Measurements from ENCODE around the gene SELENON.

The SELENON gene

DNA sequence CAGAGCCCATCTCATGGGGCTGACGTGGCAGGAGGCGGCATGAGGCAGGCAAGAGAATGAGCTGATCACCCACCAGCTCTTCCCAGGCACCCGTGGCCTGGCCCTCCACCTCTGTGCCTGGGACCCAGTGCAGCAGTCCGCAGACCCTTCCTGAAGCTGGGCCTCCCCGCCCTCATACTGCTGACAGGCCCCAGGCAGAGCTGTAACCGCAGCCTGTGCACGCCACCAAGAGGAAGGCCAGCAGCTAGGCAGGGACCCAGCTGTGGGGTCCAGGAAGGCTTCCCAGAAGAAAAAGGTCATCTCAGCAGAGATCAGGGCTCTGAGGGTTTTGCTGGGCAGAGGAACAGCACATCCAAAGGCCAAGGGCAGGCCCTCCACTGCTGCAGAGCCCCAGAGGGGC lies 9.9 kb downstream of the SELENON start:
- DNase-seq, result no peak

DNA sequence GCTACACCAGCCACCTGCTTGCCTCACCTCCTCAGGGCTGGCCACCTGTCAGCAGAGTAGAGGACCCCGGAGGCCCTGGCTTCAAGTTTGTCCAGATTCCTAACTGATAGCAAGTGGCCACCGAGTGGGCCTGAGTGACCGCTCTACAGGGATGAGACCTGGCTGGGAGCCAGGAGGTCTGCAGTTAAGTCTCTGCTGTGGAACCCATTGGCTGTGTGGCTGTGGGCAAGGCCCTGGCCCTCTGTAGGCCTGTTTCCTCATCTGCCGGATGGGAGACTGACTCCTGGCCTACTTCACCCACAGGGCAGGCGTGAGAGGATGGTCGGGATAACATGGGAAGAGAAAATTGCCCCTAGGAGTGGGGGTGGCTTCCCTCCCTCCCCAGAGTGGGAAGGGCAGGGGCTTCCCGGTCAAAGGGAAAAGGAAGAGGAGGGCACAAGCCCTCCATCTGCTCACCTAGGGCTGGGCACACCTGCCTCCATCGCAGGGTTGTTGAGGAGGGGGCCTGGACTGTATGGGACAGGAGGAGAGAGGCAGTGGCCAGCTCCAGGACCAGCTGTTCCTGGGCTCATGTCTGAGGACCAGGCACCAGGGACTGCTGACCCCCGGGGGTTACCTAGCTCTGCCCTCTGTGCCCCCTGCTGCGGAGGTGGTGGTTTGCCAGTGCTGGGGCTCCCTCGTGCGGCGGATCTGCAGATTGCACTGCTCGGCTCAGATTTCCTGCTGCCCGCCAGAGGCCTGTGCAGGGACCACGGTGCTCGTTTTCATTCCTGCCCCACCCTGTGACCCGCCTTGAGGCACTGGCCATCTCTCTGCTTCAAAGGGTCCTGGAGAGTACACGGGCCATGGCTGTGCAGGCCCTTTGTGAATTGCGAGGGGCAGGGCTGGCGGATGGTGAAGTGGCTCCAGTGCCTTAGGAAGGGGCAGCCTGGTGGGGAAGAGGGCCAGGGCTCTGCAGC lies 10.6 kb downstream of the SELENON start:
- DNase-seq, result peak; percentile 84

DNA sequence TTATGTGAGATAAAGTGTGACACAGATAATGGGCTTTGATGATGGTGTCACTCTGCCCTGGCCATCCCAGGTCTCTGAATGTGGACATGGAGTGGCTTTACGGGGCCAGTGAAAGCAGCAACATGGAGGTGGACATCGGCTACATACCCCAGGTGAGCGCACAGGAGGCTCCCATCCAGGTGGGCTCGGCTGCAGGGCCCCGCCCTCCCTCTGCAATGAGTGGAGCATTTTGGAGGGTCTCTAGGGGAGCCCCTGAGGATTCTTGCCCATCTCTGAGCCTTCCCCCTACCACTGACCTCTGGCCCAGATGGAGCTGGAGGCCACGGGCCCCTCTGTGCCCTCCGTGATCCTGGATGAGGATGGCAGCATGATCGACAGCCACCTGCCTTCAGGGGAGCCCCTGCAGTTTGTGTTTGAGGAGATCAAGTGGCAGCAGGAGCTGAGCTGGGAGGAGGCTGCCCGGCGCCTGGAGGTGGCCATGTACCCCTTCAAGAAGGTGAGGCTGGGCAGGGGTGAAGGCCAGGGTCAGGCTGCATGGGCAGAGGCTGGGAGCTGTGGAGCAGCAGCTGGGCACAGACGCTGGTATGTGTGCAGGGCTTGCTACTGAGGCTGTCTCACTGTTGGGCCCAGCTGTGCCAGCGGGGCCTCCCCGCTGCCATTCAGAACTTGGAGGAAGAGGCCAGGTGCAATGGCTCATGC lies 11.5 kb downstream of the SELENON start:
- DNase-seq, result no peak

DNA sequence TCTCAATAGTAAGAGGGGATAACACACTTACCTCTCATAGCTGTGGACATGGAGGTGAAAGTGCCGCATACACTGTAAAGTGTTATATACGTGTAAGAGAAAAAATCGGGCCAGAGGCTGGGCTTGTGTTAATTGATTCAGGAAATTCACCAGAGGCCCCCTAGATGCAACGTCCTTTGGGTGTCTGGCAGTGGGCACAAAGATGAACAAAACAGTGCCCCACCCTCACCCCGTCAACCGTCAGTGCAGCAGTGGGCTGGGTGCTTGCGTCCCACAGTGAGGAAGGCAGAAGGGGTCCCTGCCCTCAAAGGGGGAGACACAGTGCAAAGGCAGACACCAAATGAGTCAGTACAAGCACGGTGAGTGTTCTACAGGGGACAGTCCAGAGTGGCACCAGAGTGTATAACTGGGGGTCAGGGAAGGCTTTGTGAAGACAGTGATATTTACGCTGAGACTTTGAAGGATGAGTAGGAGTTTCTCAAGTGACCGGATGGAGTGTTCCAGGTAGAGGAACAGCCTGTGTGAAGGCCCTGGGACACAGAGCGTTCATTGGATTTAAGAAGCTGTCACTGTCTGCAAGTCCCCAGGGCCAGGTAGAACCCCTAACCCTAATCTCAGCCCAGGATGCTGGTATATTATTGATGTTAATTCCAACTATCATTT lies 13.2 kb downstream of the SELENON start:
- no peak for DNase-seq

DNA sequence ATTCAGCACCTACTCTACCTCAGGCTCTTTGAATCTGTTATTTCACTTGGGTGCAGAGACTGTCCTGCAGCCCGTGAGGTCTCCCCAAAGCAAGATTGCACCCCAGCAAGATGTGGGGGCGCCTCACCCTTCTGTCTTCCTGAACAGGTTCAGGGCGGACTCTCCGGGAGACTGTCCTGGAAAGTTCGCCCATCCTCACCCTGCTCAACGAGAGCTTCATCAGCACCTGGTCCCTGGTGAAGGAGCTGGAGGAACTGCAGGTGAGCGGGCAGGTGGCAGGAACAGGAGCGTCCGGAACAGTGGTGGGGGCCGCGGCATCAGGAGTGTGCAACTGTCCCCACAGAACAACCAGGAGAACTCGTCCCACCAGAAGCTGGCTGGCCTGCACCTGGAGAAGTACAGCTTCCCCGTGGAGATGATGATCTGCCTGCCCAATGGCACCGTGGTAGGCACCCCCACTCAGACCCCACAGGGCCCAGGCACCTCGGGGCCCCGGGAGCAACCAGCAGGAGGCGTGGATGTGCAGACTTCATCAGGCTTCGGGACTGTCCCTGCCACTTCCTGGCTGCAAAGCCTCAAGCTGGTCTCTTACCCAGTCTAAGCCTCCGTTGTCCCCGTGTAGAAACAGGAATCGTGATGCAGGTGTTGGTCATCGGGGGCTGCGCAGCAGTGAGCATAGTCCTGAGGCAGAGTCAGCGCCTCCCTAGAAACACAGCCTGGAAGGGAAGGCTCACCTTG lies 13.9 kb downstream of the SELENON start:
- DNase-seq, result no peak

DNA sequence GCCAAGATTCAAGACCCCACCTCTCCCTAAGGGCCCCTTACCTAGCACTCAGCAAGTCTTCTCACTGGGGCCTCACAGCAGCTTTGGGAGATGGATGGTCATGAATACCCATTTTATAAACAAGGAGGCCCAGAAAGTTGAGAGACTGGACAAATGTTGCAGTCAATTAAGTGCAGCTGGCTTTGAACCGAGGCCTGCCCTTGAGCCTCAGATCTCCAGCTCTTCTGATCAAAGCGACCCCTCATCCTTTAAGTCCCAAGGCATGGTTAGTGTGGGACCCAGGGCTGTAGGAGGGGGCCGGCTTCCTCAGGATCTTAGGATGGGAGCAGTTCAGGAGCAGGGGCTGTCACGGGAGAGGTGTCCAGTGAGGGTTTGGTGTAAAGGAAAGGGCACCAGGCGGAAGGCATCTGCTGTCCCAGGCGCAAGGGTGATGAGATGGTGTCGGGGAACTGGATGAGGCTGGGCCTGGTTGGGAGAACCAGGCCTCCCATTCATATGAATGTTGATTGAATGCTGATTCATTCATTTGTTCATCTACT lies 14.6 kb downstream of the SELENON start:
- no peak for DNase-seq

DNA sequence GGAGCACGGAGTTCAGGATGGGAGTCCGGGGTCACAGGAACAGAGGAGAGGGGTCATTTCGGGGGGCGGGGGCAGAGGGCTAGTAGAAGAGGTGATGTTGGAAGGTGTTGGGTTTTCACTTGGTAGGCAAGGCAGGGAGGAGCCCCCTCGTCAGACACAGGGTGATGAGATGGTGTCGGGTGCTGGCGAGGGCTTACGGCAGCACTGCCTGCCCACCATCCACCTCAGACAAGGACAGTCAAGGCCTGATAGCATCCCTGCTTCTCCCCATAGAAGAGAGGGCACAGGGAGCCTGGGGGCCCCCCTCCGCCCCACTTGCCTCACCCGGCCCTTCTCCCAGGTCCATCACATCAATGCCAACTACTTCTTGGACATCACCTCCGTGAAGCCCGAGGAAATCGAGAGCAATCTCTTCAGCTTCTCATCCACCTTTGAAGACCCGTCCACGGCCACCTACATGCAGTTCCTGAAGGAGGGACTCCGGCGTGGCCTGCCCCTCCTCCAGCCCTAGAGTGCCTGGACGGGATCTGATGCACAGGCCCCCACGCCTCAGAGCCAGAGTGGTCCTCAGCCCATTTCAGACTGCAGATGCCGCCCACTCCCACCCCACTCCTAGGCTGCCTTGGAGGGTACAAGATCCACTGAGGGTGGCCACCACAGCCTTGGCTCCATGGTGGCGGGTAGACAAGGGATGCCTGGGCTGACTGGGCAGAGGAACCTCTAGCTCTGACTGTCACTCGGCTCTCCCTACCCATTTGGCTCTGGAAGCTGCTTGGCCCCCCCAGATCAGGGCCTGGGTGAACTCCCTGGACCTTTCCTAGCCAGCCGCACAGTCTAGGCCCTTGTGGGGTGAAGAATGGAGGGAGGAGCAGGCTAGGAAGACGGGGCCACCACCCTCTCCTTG lies 15.5 kb downstream of the SELENON start:
- DNase-seq, result no peak

DNA sequence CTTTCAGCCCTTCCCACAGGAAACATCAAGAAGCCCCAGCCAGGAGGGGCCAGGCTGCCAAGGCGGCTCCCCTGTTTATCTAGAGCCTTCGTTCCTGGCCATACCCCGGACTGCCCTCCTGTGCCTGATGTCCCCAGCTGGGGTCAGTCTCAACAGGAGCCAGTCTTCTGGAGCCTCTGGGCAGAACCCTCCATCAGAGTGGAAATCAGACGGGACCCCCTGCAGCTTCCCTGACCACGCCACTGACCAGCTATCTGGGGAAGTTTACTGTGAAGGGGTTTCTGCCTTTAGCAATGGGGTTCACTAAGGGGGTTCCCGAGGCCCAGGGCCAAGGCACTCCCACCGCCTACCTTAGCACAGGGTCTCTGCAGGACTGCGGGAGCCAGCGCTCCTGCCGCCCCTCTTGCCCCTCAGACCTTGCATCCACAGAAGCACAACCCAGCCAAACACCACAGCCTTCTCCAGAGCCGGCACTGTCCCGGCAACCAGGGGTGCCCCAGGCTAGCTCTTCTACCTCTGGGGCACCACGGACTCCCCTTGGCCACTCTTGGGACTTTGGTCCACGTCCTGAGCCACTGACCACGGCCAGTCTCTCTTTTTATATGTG lies 16.2 kb downstream of the SELENON start:
- no peak for DNase-seq

DNA sequence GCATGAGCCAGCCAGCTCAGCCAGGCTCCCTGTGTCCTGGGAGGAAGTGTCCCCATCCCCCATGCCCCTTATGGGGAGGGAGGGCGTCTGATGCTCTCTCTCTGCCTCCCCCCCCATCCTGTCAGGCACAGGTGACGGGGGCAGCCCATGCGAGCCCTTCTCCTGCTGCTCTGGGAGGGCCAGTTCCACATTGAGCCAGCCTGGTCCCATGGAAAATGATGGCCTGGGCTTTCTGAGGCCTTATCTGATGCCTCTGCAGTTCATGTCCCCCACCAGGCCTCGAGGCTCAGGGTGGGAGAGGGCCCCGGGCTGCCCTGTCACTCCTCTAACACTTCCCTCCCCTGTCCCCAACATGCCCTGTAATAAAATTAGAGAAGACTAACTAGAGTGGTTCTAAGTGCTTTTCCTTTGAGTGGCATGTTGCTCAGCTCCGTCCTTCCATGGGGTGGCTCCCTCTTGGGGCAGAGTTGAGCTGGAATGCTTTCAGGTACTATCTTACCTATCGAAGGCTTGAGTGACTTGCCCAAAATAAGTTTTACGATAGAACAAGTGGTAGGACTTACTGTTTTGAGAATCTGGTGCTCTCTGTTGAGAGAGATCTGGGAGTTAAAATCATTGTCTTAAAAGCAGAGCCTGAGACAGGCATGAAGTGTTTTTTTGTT lies 18.0 kb downstream of the SELENON start:
- no peak for DNase-seq

DNA sequence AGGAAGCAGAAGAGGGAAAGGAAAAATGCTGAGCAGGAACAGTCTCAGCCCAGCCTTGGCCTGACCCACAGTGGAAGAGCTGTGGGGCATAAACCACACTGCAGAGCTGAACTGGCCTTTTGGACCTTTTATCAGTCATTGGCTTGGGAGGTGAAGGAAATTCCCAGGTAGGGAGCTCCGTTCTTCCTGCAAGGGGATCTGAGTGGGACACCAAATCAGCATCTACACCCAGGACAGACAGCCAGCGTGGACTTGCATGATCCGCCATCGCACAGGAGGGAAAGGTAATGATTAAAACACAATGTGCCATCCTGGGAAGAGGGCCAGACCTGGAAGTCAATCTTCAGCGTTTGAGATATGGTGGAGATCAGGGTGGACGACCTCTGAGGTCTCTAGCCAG lies 18.6 kb downstream of the SELENON start:
- DNase-seq, result no peak

DNA sequence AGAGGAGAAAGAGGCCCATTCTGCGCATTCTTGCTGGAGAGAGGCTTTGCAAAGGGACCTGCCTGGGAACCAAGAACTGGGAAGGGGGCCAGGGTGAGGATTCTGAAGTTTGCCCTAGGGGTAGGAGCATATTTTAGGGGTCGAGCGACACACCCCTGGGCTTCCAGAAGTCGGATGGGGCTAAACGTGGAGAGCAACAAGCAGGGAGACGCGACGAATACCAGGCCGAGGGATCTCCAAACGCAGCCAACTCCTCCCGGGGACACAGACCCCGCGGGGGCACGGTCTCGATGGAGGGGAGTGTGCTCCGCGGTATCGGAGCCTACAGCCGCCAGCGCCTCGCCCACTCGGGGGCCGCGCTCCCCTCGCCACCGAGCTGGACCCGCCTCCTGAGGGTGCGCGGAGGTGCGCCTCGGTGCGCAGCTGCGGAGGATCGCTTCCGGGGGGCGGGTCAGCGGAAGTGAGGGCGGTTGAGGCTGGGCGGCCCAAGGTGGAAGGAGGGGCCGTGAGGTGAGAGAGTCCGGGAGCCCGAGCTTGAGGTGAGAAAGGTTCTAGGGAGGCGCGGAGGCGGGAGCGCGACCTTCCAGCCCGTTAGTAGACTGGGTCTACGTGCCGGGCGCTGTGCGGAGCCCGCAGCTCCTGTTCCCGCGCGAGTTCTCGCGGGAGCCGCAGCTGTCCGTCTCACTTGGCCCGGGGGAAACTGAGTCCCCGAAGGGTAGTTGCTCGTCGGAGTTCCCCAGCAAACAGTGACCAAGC lies 19.7 kb downstream of the SELENON start, which contains the start of gene MTFR1L:
TSS of gene MTFR1L (plus strand) at position 464 of the 756 bp plus-strand sequence. CDS start 3,151 bp downstream, outside the sequence.
- peak; percentile 97 for DNase-seq

DNA sequence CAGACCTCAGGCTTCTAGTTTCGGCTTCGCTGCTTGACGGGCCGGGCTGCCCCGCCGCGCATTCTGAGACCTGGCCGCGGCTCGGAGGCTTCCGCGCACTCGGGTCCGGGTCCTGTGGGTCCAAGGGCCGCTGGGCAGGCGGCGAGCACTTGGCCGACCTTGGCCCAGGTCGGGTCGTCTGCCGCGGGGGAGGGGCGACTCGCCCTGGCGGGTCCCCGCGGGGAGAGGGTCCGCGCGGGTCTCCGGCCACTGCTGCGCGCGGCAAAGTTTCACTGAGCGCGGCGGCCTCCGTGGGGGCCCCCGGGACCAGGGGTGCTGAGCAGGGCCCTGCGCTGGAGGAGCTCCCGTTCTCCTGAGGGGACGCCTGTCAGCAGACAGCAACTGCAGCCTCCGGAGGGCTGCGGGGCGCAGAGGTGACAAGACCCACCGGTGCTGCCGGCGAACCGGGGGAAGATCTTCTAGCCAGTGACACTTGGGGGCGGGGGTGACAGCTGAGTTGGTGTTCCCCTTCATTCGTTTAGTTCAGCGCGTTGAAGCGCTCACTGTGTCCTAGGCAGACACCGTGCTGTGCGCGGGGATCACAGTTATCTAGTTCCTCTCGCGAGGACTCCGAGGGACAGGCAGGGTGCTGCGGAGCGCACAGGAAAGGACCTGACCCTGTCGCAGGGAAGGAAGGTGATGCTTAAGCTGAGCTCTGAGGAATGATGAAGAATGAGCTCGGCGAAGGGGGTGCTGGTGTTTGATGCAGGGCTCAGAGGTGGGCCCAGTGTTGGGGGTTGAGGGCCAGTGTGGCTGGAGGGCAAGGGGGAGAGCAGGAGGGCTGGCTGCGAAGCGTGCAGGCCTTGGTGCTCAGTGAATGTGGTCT lies 20.5 kb downstream of the SELENON start:
- DNase-seq, result peak; percentile 79

DNA sequence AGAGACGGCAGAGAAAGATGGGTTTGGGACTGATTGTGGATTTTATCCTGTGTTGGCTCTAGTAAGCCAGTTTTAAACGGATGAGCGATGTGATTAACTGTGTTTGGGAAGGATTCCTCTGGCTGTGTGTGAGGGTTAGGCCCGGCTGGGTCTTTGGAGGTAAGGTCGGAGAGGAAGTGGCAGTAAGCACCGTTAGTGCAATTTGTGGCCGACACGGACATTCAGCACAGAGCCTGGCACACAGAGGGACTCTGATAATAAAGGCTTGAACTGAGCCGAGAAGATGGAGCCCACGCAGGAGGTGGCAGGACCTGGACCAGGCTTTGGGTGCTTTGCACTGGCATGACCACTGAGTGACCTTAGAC lies 21.1 kb downstream of the SELENON start:
- DNase-seq, result no peak

DNA sequence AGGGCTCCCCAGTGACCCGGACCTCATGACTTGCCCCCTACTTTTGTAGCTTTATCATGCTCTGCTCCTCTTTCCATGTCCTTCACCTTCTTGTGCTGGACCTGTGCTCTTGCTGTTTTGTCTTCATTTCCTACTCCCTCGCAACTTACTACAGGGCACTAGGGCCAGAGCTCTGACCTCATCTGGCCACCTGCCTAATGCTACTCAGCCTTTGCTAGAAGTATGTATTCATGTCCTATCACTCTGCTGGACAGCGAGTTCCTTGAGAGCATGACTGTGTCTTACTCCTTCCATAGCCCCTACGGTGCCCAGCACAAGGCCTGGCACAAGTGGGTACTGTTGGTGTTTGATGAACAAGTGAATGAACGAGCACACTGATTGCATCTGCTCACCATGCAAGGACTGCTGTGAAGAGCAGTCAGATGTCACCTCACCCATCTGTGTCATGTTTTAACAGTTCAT lies 21.7 kb downstream of the SELENON start:
- no peak for DNase-seq

DNA sequence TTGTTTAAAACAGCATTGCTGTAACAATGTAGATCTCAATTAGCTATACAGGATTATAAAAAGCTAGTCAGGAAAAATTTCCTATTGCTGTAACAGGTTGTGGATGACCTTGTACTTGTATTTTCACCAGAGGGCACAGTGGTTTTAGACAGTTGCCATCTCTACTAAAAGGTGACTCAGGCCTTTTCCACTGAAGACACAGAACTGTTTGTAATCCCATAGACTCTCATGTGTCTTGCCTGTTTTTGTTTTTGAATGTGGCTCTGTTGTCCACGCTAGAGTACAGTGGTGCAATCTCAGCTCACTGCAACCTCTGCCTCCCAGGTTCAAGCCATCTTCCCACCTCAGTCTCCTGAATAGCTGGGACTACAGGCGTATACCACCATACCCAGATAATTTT lies 25.6 kb downstream of the SELENON start:
- DNase-seq, result no peak

DNA sequence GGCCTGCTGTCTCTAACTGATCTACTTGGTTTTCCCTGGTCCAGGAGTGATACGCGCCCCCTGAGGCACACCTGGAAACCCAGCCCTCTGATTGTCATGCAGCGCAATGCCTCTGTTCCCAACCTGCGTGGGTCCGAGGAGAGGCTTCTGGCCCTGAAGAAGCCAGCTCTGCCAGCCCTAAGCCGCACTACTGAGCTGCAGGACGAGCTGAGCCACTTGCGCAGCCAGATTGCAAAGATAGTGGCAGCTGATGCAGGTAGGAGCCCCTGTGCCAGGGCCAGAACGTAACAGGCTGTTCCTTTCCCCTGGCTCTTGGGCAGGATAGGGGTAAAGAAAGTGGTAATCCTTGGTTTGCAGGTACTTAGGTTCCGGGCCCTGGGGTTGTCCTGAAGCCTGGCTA lies 26.6 kb downstream of the SELENON start:
- DNase-seq, result no peak

DNA sequence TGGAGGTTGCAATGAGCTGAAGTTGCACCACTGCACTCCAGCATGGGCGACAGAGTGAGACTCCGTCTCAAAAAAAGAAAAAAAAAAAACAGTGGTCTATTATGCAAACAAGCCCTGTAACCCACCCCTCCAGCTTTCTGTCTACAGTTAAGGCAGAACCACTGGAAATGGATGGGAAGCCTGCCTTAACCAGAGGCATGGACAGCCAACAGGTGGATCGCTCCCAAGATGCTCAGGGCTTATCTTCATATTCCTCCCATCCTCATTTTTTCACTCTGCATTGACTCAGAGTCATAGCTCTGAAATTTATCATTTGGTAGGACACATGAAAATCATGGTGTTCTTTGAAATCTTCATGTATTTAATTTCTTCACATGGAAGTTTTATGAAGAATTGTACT lies 28.5 kb downstream of the SELENON start:
- no peak for DNase-seq

DNA sequence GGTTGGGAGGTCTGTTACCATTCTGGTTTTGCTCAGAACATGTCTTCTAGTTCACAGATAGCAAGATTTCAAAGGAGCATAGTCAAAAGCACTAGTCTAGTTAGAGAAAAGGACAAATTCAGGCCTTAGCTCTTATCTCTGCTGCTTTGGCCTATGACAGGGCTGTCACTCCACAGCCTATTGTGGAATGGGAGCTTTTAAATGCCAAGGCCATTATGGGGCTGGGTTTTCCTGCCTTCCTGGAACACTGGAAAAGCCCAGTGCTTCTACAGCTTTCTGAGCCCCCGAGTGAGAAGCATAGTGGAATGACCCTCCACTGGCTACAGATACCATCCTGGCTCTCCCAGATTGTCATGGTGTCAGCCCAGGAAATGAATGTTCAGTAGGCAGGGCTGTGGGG lies 29.1 kb downstream of the SELENON start:
- no peak for DNase-seq

All from stimulated activated CD4-positive, alpha-beta T cell treated with anti-CD3 and anti-CD28 coated beads, Interleukin-15, amount 100 ng/mL, for 24 hours (primary cell).